H9 (cell line): ENCODE results near the gene UBQLN3. TPM values are rescaled to one million over a fixed set of nuclear protein-coding genes. Genes with fewer than 3 reads are reported as not detected.
A peak's percentile ranks its signal among the peaks of the same experiment; 100 is the strongest.

Source experiments
- DNase-seq: peaks from one replicate; pipeline ENCODE4 v3.0.0-alpha.2; 2017
- H2AFZ ChIP-seq: one replicate; pipeline ENCODE4 v1.6.1; 2013; ENCODE audit warnings: mild to moderate bottlenecking, low read length, control low read depth, moderate library complexity
- H2AK5ac ChIP-seq: 2 replicates; pipeline ENCODE4 v1.6.1; 2013; ENCODE audit warnings: low read length, control low read depth, mixed read lengths; ENCODE audit not compliant: insufficient read length
- H2BK120ac ChIP-seq: one replicate; pipeline ENCODE4 v1.6.1; 2013; ENCODE audit warnings: low read depth, mild to moderate bottlenecking, low read length, control low read depth, inconsistent platforms; ENCODE audit not compliant: poor library complexity, severe bottlenecking
- H2BK12ac ChIP-seq: 2 replicates; pipeline ENCODE4 v1.6.1; 2013; ENCODE audit warnings: low read length, control low read depth, mixed read lengths, low read depth; ENCODE audit not compliant: insufficient read length
- H2BK15ac ChIP-seq: 2 replicates; pipeline ENCODE4 v1.6.1; 2013; ENCODE audit warnings: low read depth, low read length, control low read depth
- H2BK20ac ChIP-seq: one replicate; pipeline ENCODE4 v1.6.1; 2013; ENCODE audit warnings: low read depth, mild to moderate bottlenecking, low read length, control low read depth, inconsistent platforms; ENCODE audit not compliant: poor library complexity, severe bottlenecking
- H2BK5ac ChIP-seq: 2 replicates; pipeline ENCODE4 v1.6.1; 2013; ENCODE audit warnings: low read length, control low read depth, mixed read lengths; ENCODE audit not compliant: insufficient read length
- H3K14ac ChIP-seq: 2 replicates; pipeline ENCODE4 v1.6.1; 2013; ENCODE audit warnings: low read length, control low read depth; ENCODE audit not compliant: insufficient read depth
- H3K18ac ChIP-seq: 2 replicates; pipeline ENCODE4 v1.6.1; 2013; ENCODE audit warnings: low read depth, mild to moderate bottlenecking, mixed read lengths, low read length, control low read depth; ENCODE audit not compliant: insufficient read length
- H3K23ac ChIP-seq: 2 replicates; pipeline ENCODE4 v1.6.1; 2013; ENCODE audit warnings: low read length, control low read depth, mixed read lengths, low read depth; ENCODE audit not compliant: insufficient read length
- H3K23me2 ChIP-seq: 2 replicates; pipeline ENCODE4 v1.6.1; 2013; ENCODE audit warnings: low read depth, mild to moderate bottlenecking, mixed read lengths, low read length, control low read depth; ENCODE audit not compliant: insufficient read length, poor library complexity, severe bottlenecking
- H3K27ac ChIP-seq: 2 replicates; pipeline ENCODE4 v1.5.1; 2013; ENCODE audit warnings: low read length, control low read depth, mixed read lengths, low read depth; ENCODE audit not compliant: insufficient read length
- H3K27me3 ChIP-seq: 2 replicates; pipeline ENCODE4 v1.6.1; 2013; ENCODE audit warnings: low read length, control low read depth, inconsistent platforms; ENCODE audit not compliant: insufficient read depth
- H3K4ac ChIP-seq: 2 replicates; pipeline ENCODE4 v1.6.1; 2013; ENCODE audit warnings: low read depth, mild to moderate bottlenecking, control low read depth, inconsistent platforms, low read length, moderate library complexity
- H3K4me1 ChIP-seq: 2 replicates; pipeline ENCODE4 v1.6.1; 2013; ENCODE audit warnings: low read length, control low read depth, inconsistent platforms; ENCODE audit not compliant: insufficient read depth
- H3K4me2 ChIP-seq: 2 replicates; pipeline ENCODE4 v1.6.1; 2013; ENCODE audit warnings: low read length, control low read depth, mixed read lengths; ENCODE audit not compliant: insufficient read length, insufficient read depth
- H3K56ac ChIP-seq: 2 replicates; pipeline ENCODE4 v1.6.1; 2013; ENCODE audit warnings: low read depth, mild to moderate bottlenecking, mixed read lengths, low read length, control low read depth; ENCODE audit not compliant: insufficient read length
- H3K79me1 ChIP-seq: 2 replicates; pipeline ENCODE4 v1.6.1; 2013; ENCODE audit warnings: low read depth, mild to moderate bottlenecking, moderate library complexity, low read length, control low read depth, inconsistent platforms; ENCODE audit not compliant: insufficient read depth, poor library complexity, severe bottlenecking
- H3K79me2 ChIP-seq: 2 replicates; pipeline ENCODE4 v1.6.1; 2013; ENCODE audit warnings: low read length, control low read depth, inconsistent platforms; ENCODE audit not compliant: insufficient read depth
- H3K9ac ChIP-seq: 2 replicates; pipeline ENCODE4 v1.6.1; 2013; ENCODE audit warnings: low read length, control low read depth, mixed read lengths; ENCODE audit not compliant: insufficient read length; ENCODE audit errors: extremely low read depth
- H3K9me3 ChIP-seq: one replicate; pipeline ENCODE4 v1.6.1; 2013; ENCODE audit warnings: low read depth, low read length, inconsistent platforms; ENCODE audit not compliant: control insufficient read depth
- H3T11ph ChIP-seq: one replicate; pipeline ENCODE4 v1.6.1; 2013; ENCODE audit warnings: mild to moderate bottlenecking, low read length, control low read depth, inconsistent platforms
- H4K20me1 ChIP-seq: one replicate; pipeline ENCODE4 v1.6.1; 2013; ENCODE audit not compliant: control insufficient read depth, insufficient read length, insufficient read depth
- H4K5ac ChIP-seq: 2 replicates; pipeline ENCODE4 v1.6.1; 2013; ENCODE audit warnings: low read depth, mild to moderate bottlenecking, mixed read lengths, low read length, control low read depth; ENCODE audit not compliant: insufficient read length
- H4K8ac ChIP-seq: replicated peaks from 2 replicates; pipeline ENCODE4 v1.6.1; 2013; ENCODE audit warnings: low read length, control low read depth, mixed read lengths, low read depth; ENCODE audit not compliant: insufficient read length
- H4K91ac ChIP-seq: 2 replicates; pipeline ENCODE4 v1.6.1; 2013; ENCODE audit warnings: low read depth, mild to moderate bottlenecking, moderate library complexity, mixed read lengths, low read length, control low read depth; ENCODE audit not compliant: insufficient read length
- H3K27ac Mint-ChIP-seq, 3 experiments: 2 replicates in 2 of 3; 3 replicates in 1 of 3; pipeline ENCODE4 v1.8.0; 2020 to 2021; ENCODE audit warnings: mixed read lengths in 3 of 3, mild to moderate bottlenecking in 1 of 3, moderate library complexity in 1 of 3
- H3K27me3 Mint-ChIP-seq: 2 replicates; pipeline ENCODE4 v1.8.0; 2021; ENCODE audit warnings: low read depth, mild to moderate bottlenecking, moderate library complexity, mixed read lengths
- H3K36me3 Mint-ChIP-seq, 3 experiments: 2 replicates in 2 of 3; 3 replicates in 1 of 3; pipeline ENCODE4 v1.8.0; 2020 to 2021; ENCODE audit warnings: low read depth in 3 of 3, mixed read lengths in 3 of 3; ENCODE audit not compliant: insufficient read depth in 1 of 3
- H3K4me1 Mint-ChIP-seq, 2 experiments: 2 replicates each; pipeline ENCODE4 v1.8.0; 2020; ENCODE audit warnings: mixed read lengths in 2 of 2
- H3K4me3 Mint-ChIP-seq, 2 experiments: 2 replicates in 1 of 2; 3 replicates in 1 of 2; pipeline ENCODE4 v1.8.0; 2020 to 2021; ENCODE audit warnings: mild to moderate bottlenecking in 2 of 2, mixed read lengths in 2 of 2, moderate library complexity in 1 of 2
- H3K9me3 Mint-ChIP-seq, 2 experiments: 2 replicates in 1 of 2; 3 replicates in 1 of 2; pipeline ENCODE4 v1.8.0; 2020; ENCODE audit warnings: mild to moderate bottlenecking in 2 of 2, mixed read lengths in 2 of 2, moderate library complexity in 1 of 2
- WGBS: extraction: QIAGEN DNeasy Blood & Tissue Kit; methylation state at CpG from one replicate; pipeline ENCODE4 v1.1.7; 2013; ENCODE audit warnings: missing lambda C conversion rate, low lambda C conversion rate, mixed read lengths; ENCODE audit not compliant: insufficient read length; ENCODE audit errors: extremely low coverage; 5-methylcytosine and 5-hydroxymethylcytosine counted together
- total RNA-seq: library from RNA; stranded (reverse); gene quantifications from 2 replicates; pipeline ENCODE4 v1.2.1, GENCODE V29; 2021
- TF ChIP-seq, protein P1 (sequence below): fragments of 200-600 bp; sonication (generic); conservative IDR thresholded peaks from 3 replicates; pipeline ENCODE4 v1.8.0; 2021; ENCODE audit warnings: antibody characterized with exemption, mild to moderate bottlenecking

The UBQLN3 gene
- total RNA-seq, 1 experiment from 2014 or later: not detected

DNA sequence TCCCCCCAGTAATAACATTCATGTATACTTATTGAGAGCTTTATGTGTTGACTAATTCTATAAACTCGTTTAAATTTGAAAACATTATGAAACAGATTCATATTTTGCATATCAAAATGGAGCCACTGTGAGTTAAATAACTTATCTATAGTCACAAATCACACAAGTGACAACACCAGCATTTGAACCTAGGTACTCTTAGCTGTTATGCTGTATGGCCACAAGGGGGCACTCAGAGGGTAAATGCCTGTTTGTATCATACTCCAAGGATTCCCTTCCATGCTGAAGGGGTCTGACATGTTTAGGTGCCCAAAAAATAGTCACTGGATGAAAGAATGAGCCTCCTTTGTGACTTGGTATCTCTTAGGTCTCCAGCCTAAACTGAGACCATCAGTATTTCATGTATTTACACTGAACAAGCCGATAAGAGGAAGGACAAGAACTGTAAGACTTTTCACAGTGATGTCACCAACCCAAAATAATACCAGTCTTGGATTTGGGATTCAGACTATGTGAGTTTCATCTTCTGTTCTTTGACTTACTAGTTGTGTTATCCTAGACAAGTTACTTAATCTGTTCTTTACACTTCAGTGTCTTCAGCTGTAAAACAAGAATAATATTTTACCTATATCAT is 33.5 kb downstream of the UBQLN3 start:
- Histone ChIP-seq H3K4ac (no peak overlapping the region), H2AK5ac (no peak overlapping the region)

More for the DNA sequence above, 33.5 kb downstream of the UBQLN3 start:
- H2BK20ac ChIP-seq: no peak overlapping the region
- H2BK120ac ChIP-seq: no peak overlapping the region
- no peak overlapping the region for H4K91ac ChIP-seq
- H3K56ac ChIP-seq: no peak overlapping the region
- no peaks in the 10 kb centered on the region for H3K79me1 ChIP-seq
- H3K9me3 Mint-ChIP-seq: peaks cover 7 to 8% of the 10 kb centered on the region in 2 experiments
- no peak overlapping the region for H3K27ac ChIP-seq
- H3K14ac ChIP-seq: no peak overlapping the region
- no peaks in the 10 kb centered on the region for H3K27me3 ChIP-seq
- no peak overlapping the region for H3K9ac ChIP-seq
- no peaks in the 10 kb centered on the region for H4K20me1 ChIP-seq
- no peaks in the 10 kb centered on the region for H3K23me2 ChIP-seq
- no peak overlapping the region for H4K8ac ChIP-seq
- TF ChIP-seq, protein P1, sequence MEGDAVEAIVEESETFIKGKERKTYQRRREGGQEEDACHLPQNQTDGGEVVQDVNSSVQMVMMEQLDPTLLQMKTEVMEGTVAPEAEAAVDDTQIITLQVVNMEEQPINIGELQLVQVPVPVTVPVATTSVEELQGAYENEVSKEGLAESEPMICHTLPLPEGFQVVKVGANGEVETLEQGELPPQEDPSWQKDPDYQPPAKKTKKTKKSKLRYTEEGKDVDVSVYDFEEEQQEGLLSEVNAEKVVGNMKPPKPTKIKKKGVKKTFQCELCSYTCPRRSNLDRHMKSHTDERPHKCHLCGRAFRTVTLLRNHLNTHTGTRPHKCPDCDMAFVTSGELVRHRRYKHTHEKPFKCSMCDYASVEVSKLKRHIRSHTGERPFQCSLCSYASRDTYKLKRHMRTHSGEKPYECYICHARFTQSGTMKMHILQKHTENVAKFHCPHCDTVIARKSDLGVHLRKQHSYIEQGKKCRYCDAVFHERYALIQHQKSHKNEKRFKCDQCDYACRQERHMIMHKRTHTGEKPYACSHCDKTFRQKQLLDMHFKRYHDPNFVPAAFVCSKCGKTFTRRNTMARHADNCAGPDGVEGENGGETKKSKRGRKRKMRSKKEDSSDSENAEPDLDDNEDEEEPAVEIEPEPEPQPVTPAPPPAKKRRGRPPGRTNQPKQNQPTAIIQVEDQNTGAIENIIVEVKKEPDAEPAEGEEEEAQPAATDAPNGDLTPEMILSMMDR: peak; percentile 86
- DNase-seq: peak; percentile 56
- no peaks in the 10 kb centered on the region for H3K4me1 ChIP-seq
- no peak overlapping the region for H2BK12ac ChIP-seq
- H3K4me1 Mint-ChIP-seq: no peaks in the 10 kb centered on the region
- H3K18ac ChIP-seq: no peak overlapping the region
- H3T11ph ChIP-seq: no peak overlapping the region
- WGBS: no CpG with 5 or more reads among the region's 2 CpGs
- H3K36me3 Mint-ChIP-seq: peaks cover 2 to 9% (median 3%) of the 10 kb centered on the region in 3 experiments; a peak in 5 of 7 replicates
- no peak overlapping the region for H4K5ac ChIP-seq
- no peak overlapping the region for H3K4me2 ChIP-seq
- no peak overlapping the region for H2BK5ac ChIP-seq
- H3K23ac ChIP-seq: no peak overlapping the region
- no peak overlapping the region for H3K27ac Mint-ChIP-seq
- no peak overlapping the region for H2AFZ ChIP-seq
- no peak overlapping the region for H2BK15ac ChIP-seq
- H3K4me3 Mint-ChIP-seq: no peak overlapping the region
- H3K9me3 ChIP-seq: no peaks in the 10 kb centered on the region
- no peaks in the 10 kb centered on the region for H3K79me2 ChIP-seq
- H3K27me3 Mint-ChIP-seq: no peaks in the 10 kb centered on the region
